HG02943 (cell line): ENCODE measurements around the gene MTO1.
"Not testable (repeated sequence)": the region's sequence is repeated elsewhere in the genome, so short reads cannot be mapped to it uniquely, and the experiment has no call there.

Experiments used
- ATAC-seq: cut with Tn5 transposase; IDR thresholded peaks from one replicate; pipeline ENCODE4 v1.9.1; 2021; ENCODE audit warnings: mild to moderate bottlenecking, low read depth, moderate library complexity; ENCODE audit not compliant: unreplicated experiment

Gene MTO1

DNA sequence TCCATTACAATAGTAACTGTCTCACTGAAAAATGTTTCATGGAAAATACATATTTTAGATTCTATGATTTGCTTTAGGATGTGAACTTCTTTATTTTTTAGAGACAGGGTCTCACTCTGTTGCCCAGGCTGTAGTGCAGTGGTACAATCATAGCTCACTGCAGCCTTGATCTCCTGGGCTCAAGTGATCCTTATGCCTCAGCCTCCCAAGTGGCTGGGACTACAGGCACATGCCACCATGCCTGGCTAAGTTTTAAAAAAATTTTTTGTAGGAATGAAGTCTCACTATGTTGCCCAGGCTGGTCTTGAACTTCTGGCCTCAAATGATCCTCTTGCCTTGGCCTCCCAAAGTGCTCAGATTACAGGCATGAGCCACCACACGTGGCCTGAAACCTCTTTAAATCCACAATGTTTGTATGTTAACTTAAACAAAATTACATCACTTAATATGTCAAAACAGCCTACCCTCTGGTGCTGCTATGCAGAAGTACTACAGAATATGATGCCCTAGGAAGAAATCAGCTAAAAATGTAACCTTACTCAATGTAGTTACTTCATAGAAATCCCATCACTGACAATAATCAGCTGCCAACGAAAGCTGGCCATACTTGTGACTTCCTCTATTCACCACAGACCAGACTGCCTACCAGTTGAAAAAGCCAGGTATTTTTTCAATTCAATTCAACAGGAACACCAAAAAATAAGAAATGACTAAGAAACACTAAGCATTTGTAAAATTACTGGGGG lies 41.7 kb downstream of the MTO1 start:
- no peak for ATAC-seq

DNA sequence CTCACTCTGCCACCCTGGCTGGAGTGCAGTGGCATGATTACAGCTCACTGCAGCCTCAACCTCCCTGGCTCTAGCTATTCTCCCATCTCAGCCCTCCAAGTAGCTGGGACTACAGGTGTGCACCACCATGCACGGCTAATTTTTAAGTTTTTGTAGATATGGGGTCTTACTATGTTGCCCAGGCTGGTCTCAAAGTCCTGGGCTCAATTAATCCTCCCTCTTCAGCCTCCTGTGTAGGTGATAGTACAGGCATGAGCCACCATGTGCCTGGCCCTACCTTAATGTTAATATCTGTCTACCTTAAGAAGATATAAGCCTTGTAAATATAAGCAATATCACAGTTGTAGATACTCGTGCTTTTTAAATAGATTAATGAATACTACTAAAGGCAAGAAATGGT lies 42.6 kb downstream of the MTO1 start:
- ATAC-seq: no peak

DNA sequence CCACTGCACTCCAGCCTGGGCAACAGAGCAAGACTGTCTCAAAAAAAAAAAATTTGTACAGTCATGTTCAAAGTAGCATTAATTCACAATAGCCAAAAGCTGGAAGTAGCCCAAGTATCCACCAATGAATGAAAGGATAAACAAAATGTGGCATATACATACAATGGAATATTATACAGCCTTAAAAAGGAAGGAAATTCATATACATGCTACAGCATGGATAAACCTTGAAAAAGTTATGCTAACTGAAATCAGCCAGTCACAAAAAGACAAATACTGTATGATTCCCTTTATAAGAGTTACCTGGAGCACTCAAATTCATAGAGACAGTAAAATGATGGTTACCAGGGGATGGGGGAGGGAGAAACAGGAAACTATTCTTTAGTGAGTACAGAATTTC lies 43.6 kb downstream of the MTO1 start:
- no peak for ATAC-seq

DNA sequence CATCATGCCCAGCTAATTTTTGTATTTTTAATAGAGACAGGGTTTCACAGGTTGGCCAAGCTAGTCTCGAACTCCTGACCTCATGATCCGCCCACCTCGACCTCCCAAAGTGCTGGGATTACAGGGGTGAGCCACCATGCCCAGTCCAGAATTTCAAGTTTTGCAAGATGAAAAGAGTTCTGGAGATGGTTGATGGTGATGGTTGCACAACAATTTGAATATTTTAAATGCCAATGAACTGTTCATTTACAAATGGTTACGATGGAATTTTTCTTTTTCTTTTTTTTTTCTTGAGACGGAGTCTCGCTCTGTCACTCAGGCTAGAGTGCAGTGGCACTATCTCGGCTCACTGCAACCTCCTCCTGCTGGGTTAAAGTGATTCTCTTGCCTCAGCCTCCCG lies 44.2 kb downstream of the MTO1 start:
- not testable (repeated sequence) for ATAC-seq

DNA sequence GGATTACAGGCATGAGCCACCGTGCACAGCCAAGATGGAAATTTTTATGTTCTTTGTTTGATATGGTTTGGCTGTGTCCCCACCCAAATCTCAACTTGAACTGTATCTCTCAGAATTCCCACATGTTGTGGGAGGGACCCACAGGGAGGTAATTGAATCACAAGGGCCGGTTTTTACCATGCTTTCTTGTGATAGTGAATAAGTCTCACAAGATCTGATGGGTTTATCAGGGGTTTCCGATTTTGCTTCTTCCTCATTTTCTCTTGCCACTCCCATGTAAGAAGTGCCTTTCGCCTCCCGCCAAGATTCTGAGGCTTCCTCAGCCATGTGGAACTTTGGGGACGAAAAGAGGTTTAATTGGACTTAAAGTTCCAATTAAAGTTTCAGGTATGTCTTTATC lies 44.7 kb downstream of the MTO1 start:
- no peak for ATAC-seq

DNA sequence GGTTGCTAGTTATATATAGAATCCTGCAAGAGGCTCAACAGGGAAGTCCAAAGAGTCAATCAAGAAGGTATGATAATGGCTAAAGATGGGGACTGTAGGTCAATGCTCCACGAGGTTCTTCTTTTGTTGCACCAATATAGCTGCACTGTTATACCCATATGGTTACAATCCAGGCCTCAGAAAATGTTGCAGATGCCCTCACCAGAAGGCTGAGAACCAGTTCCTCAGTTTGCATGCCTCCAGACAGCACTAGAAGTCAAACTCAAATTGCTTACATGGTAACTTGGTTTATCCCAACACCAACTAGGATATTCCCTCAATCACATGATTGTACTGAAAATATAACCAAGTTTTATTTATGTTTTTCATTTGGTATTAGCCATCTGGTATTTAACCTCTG lies 47.2 kb downstream of the MTO1 start:
- no peak for ATAC-seq

DNA sequence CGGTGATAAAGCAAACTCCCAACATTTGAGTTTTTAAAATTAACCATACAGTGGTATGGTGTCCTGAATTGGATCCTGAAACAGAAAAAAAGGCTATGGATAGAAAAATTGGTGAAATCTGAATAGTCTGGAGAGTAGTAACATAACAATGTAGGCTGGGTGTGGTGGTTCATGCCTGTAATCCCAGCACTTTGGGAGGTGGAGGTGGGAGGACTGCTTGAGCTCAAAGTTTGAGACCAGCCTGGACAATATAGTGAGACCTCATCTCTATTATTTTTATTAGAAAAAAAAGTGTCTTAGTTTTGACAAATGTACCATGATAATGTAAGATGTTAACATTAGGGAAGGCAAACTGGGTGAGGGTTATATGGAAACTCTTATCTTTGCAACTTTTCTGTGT lies 48.3 kb downstream of the MTO1 start:
- no peak for ATAC-seq

DNA sequence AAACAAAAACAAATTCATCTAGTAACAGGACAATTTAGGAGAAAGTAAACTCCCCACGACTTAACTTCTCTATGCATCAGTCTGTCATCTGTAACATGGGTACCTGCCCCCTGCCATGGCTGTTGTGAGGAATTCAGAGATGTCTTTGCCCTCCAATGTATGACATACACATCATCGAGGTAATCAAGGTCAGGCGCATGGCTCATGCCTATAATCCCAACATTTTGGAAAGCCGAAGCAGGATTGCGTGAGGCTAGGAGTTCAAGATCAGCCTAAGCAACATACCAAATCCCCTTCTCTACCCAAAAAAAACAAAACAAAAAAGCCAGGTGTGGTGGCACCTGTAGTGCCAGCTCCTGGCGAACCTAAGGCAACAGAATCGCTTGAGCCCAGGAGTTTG lies 50.3 kb downstream of the MTO1 start:
- ATAC-seq: no peak

DNA sequence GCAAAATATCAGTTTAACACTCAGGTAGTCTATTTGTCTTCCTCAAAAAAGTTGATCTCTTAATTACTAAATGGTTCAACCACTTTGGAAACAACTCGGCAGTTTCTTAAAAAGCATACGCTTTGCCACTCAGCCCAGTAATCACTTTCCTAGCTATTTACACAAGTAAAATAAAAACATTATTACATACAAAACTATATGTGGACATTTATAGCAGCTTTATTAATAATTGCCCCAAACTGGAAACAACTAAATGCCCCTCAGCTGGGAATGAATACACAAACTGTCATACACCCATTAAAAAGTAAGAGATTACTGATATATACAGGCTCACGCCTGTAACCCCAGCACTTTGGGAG lies 51.9 kb downstream of the MTO1 start:
- ATAC-seq: no peak

DNA sequence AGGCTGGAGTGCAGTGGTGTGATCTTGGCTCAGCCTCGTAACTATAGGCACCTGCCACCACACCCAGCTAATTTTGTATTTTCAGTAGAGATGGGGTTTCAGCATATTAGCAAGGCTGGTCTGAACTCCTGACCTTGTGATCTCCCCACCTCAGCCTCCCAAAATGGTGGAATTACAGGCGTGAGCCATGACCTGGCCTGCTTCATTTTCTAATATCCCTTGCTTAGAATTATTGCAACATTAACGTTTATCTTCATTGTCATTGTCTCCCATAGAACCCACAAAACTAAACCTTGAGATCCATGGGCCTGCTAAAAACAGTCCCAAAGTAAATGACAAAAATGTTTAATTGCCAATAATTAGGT lies 53.2 kb downstream of the MTO1 start:
- no peak for ATAC-seq

DNA sequence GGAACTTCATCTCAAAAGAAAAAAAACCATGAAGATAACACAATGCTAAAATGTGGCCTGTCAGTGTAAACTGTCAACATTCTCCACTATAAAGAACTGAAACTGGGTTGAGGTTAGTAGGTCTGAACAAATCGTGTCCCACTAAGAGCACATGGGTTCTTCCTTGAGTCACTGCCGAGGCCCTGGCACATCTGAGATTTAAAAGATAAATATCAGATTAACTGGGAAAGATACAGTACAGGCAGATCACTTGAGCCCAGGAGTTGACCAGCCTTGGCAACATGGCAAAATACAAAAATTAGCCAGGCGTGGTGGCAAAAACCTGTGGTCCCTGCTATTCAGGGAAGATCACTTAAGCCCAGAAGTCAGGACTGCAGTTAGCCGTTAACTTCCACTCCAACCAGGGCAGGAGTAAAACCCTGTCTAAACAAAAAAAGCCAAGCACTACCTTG lies 53.7 kb downstream of the MTO1 start:
- ATAC-seq: no peak

DNA sequence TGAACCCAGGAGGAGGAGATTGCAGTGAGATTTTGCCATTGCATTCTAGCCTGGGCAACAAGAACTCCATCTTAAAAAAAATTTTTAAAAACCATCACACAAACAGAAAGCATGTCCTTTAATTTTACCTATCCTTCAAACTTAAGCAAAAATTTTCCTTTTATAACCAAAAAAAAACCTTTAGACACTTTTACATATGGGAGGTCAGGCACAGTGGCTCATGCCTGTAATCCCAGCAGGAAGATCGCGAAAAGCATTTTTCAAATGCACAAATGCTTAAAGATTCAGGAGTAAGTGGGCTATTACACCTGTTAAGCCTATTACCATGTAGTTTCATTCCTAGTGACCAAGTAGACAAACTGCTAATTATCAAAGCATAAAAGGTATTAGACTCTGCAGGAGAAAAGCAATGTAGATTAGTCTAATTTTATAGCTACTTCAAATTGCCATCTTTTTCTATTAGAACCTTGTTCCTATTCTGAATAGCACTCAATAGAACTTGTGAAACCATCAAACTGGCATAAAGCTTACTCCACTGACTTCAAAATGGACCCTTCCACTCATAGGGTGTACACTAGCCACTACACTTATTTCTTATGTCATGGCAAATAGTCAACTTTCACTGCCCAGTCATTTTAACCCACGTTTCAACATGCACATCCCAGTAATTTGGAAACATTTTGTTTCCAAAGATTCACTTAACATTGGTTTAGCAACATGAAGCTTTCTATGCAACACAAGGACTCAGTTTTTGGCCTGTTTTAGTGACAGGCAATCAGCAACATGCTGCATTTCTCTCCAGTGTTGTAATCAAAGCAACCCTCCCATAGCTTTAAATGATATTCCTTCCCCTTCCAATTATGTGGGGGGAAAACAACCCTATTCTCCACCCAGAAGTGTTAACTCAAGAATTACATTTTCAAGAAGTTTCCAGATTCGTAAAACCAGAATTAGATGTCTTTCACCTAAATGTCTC lies 55.3 kb downstream of the MTO1 start:
- ATAC-seq: no peak

DNA sequence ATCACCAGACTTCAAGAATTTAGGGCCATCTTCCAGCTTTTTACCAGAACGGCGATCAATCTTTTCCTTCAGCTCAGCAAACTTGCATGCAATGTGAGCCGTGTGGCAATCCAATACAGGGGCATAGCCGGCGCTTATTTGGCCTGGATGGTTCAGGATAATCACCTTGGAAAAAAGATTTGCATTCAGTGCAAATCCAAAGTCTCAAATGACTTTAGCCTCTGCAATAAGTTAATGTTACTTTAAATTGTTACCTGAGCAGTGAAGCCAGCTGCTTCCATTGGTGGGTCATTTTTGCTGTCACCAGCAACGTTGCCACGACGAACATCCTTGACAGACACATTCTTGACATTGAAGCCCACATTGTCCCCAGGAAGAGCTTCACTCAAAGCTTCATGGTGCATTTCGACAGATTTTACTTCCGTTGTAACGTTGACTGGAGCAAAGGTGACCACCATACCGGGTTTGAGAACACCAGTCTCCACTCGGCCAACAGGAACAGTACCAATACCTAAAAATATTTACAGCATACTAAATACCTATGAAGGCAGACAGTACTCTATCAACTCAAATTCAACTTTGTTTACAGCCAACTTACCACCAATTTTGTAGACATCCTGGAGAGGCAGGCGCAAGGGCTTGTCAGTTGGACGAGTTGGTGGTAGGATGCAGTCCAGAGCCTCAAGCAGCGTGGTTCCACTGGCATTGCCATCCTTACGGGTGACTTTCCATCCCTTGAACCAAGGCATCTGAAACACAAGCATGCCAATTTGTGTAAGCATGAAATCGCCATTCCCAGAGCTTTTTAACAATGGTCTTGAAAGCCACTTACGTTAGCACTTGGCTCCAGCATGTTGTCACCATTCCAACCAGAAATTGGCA lies 56.8 kb downstream of the MTO1 start:
- not testable (repeated sequence) for ATAC-seq

DNA sequence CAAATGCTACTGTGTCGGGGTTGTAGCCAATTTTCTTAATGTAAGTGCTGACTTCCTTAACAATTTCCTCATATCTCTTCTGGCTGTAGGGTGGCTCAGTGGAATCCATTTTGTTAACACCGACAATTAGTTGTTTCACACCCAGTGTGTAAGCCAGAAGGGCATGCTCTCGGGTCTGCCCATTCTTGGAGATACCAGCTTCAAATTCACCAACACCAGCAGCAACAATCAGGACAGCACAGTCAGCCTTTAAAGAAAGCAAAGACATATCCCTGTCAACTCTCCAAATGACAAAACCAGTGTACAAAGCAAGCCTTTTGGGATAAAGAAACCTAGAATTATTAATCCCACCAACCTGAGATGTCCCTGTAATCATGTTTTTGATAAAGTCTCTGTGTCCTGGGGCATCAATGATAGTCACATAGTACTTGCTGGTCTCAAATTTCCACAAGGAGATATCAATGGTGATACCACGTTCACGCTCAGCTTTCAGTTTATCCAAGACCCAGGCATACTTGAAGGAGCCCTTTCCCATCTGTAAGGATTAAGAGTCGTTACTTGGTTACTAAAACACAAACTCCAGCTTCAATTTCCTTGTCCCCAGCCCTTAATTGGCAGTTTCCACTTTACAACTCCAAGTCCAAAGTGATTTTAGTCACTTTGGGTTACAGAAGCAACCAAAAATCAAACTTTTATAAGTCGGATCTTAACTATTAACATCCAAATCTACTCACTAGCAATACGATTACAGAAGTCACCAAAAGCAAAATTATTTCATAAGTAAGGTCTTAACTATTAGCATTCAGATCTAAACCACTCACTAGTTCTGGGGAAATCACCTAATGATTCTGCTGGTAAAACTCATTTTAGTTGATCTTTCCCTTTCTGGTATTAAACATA lies 57.7 kb downstream of the MTO1 start:
- not testable (repeated sequence) for ATAC-seq

DNA sequence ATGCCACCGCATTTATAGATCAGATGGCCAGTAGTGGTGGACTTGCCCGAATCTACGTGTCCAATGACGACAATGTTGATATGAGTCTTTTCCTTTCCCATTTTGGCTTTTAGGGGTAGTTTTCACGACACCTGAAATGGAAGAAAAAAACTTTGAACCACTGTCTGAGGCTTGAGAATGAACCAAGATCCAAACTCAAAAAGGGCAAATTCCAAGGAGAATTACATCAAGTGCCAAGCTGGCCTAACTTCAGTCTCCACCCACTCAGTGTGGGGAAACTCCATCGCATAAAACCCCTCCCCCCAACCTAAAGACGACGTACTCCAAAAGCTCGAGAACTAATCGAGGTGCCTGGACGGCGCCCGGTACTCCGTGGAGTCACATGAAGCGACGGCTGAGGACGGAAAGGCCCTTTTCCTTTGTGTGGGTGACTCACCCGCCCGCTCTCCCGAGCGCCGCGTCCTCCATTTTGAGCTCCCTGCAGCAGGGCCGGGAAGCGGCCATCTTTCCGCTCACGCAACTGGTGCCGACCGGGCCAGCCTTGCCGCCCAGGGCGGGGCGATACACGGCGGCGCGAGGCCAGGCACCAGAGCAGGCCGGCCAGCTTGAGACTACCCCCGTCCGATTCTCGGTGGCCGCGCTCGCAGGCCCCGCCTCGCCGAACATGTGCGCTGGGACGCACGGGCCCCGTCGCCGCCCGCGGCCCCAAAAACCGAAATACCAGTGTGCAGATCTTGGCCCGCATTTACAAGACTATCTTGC lies 58.6 kb downstream of the MTO1 start:
- ATAC-seq: no peak

DNA sequence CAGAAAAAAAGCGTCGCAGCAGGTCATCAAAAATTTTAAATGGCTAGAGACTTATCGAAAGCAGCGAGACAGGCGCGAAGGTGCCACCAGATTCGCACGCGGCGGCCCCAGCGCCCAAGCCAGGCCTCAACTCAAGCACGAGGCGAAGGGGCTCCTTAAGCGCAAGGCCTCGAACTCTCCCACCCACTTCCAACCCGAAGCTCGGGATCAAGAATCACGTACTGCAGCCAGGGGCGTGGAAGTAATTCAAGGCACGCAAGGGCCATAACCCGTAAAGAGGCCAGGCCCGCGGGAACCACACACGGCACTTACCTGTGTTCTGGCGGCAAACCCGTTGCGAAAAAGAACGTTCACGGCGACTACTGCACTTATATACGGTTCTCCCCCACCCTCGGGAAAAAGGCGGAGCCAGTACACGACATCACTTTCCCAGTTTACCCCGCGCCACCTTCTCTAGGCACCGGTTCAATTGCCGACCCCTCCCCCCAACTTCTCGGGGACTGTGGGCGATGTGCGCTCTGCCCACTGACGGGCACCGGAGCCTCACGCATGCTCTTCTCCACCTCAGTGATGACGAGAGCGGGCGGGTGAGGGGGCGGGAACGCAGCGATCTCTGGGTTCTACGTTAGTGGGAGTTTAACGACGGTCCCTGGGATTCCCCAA lies 59.3 kb downstream of the MTO1 start, which contains the start of gene EEF1A1:
TSS of gene EEF1A1 (minus strand) at position 345 of the 663 bp plus-strand sequence. CDS start 1,006 bp downstream, outside the sequence.
- ATAC-seq: peak; percentile 77

DNA sequence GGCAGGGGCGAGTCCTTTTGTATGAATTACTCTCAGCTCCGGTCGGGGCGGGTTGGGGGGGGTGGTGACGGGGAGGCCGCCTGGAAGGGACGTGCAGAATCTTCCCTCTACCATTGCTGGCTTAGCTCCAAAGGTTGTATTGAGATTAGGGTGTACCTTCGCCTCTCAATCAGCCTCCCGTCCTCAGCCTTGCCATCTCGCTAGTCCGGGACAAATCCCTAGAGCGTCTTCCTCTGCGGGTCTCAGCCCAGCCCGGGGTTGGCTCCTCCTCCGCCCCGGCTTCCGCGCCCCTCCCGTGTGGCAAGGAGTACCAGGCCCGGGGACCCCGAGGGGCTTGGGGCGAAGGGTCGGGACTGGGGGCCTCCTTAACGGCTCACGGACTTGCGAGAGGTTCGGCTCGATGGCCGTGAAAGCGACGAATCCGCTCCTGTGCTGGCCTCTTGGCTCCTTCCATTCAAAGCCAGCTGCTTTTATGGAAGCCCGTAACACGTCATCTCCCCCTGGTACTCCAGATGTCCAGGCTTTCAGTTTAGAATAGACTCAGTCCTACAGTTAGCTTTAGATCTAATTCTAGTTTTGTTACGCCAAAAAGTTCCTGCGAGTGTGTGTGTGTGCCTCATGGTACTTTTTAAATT lies 59.9 kb downstream of the MTO1 start:
- peak; percentile 46 for ATAC-seq
